ENCODE results near the gene CAMTA1. TPM values are rescaled to one million over a fixed set of nuclear protein-coding genes. Genes with fewer than 3 reads are reported as not detected.

The CAMTA1 gene
- total and polyA plus RNA-seq, 3 experiments from 2014 or later = 60.2 to 79.0 (median 61.7) TPM

DNA sequence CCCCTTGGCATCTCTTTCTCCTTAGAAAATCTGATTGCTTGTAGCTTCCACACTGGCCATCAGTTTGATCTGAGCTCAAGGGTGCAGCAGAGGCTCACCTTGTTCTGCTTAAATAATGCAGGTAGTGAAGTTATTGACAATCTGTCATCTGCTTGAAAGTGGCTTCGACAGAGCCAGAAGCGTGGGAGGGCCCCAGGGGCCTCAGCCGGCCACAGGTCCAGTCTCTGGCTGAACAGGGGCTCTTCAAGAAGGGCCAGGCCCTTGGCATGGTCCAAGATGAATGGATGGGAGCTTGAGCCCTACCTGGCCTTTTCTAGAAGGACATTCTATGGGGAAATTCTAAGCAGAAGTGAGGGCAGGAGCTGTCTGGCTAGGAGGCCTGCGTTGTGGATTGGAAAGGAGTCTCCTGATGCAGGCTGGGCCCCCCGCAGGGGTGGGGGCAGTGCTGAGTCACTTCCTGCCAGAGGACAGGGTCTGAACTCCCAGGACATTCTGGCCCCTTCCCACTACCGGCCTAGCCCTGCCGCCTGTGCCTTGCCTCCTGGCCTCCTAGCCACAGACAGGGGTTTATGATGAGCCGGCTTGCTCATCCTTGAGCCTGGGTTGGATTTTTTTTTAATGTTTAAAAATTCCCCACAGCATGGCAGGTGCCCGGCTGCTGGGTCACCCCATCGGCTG lies 823.5 kb downstream of the CAMTA1 start:
- H3K4me3 ChIP-seq (ENCODE audit: low read length) = no peak overlapping the region
- H3K9me3 ChIP-seq (ENCODE audit: low read length) = no peaks in the 10 kb centered on the region
- H3K36me3 ChIP-seq (ENCODE audit: insufficient read depth, low read length) = no peaks in the 10 kb centered on the region
- peaks cover 0 to 2% (median 0%) of the 10 kb centered on the region in 5 donors for H3K9me3 Mint-ChIP-seq
- peaks cover 7 to 40% of the 10 kb centered on the region in 2 donors for H3K27me3 Mint-ChIP-seq
- DNase-seq = peak in 1 of 5 donors; percentile 31
- peaks cover 6% of the 10 kb centered on the region for H3K27me3 ChIP-seq (ENCODE audit: insufficient read depth, low read length, poor library complexity, severe bottlenecking)
- no peaks in the 10 kb centered on the region for H3K4me1 ChIP-seq (ENCODE audit: insufficient read depth, low read length)
- no peak overlapping the region for H3K27ac ChIP-seq (ENCODE audit: low read depth, low read length)
- H3K27ac Mint-ChIP-seq = no peak overlapping the region
- H3K4me1 Mint-ChIP-seq = no peaks in the 10 kb centered on the region
- no peak overlapping the region for H3K4me3 Mint-ChIP-seq
- ChIA-PET POLR2A (no interaction called here), CTCF (no interaction called here)
- no peaks in the 10 kb centered on the region for H3K36me3 Mint-ChIP-seq

DNA sequence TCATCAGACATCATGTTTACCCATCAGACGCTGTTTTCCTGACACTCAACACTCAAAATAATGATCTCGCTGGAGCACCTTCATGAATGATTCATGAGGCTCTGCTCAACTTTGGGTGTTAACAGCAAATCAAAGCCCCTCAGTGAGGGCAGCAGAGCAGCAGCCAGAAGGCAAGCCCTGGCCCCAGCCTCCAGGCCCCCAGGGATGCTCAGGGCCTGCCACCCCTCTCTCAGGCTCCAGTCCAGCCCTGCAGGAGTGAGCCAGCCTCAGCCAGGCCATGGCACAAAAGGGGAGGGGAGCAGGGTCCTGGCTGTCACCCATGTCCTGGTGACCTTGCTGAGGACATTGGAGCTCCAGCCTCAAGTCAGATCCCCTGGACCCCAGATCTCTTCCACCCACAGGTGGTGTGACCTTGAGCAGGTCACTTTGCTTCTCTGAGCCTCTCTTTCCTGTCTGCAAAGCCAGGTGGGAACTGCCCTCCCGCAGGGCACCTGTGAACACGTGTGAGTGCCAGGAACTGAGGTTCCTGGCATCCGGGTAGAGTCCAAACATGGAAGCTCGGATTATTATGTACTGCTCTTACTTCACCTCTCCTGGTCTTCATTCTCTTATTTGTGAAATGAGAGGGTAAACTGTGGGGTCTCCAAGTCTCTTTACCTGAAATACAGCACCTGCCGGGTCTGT lies 824.2 kb downstream of the CAMTA1 start:
- H3K36me3 ChIP-seq (ENCODE audit: insufficient read depth, low read length) = no peaks in the 10 kb centered on the region
- peaks cover 7 to 40% of the 10 kb centered on the region in 2 donors for H3K27me3 Mint-ChIP-seq
- peaks cover 6% of the 10 kb centered on the region for H3K27me3 ChIP-seq (ENCODE audit: insufficient read depth, low read length, poor library complexity, severe bottlenecking)
- H3K27ac Mint-ChIP-seq = peak overlapping the region in 1 of 8 donors; percentile 9
- no peaks in the 10 kb centered on the region for H3K36me3 Mint-ChIP-seq
- no peak overlapping the region for H3K4me3 Mint-ChIP-seq
- peak in 1 of 5 donors; percentile 19 for DNase-seq
- POLR2A ChIA-PET = no interaction called here
- CTCF ChIA-PET = no interaction called here
- no peak overlapping the region for H3K4me3 ChIP-seq (ENCODE audit: low read length)
- peaks cover 0 to 1% (median 0%) of the 10 kb centered on the region in 5 donors for H3K9me3 Mint-ChIP-seq
- no peak overlapping the region for H3K27ac ChIP-seq (ENCODE audit: low read depth, low read length)
- H3K4me1 Mint-ChIP-seq = no peaks in the 10 kb centered on the region
- H3K4me1 ChIP-seq (ENCODE audit: insufficient read depth, low read length) = no peaks in the 10 kb centered on the region
- no peaks in the 10 kb centered on the region for H3K9me3 ChIP-seq (ENCODE audit: low read length)

DNA sequence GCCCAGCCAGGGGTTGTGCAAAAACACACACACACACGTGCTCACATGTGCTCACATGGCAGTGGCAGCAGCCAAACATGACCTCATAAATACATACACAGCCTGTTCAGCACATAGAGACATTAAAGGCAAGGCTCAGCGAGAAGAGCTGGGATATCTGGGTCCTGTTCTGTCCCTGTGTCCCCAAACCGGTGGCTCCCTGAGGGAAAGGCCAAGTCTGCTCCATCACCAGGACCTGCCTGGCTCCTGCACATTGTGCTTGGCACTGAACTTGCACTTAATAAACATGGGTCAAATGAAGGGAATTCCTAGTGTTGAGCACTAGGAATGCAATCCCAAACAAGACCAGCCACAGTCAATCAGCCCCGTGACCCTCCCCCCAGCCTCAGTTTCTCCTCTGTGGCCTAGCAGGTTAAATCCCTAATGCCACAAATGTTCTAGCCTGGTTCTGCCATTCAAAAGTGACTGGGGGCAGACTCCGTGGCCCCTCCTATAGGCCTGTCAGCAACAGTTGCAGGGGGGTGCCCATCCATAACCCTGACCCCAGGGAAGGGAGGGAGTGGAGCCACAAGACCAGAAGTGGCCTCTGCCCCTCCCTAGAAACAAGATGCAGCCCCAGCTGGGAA lies 825.0 kb downstream of the CAMTA1 start:
- Mint-ChIP-seq H3K4me1 (no peaks in the 10 kb centered on the region), H3K27ac (peak overlapping the region in 1 of 8 donors; percentile 9), H3K36me3 (no peaks in the 10 kb centered on the region), H3K4me3 (no peak overlapping the region), H3K9me3 (peaks cover 0 to 2% (median 0%) of the 10 kb centered on the region in 5 donors), H3K27me3 (peaks cover 10 to 40% of the 10 kb centered on the region in 2 donors)
- H3K9me3 ChIP-seq (ENCODE audit: low read length) = no peaks in the 10 kb centered on the region
- H3K4me1 ChIP-seq (ENCODE audit: insufficient read depth, low read length) = no peaks in the 10 kb centered on the region
- ChIA-PET CTCF (no interaction called here), POLR2A (no interaction called here)
- H3K27ac ChIP-seq (ENCODE audit: low read depth, low read length) = no peak overlapping the region
- no peaks in the 10 kb centered on the region for H3K36me3 ChIP-seq (ENCODE audit: insufficient read depth, low read length)
- peaks cover 6% of the 10 kb centered on the region for H3K27me3 ChIP-seq (ENCODE audit: insufficient read depth, low read length, poor library complexity, severe bottlenecking)
- no peak overlapping the region for H3K4me3 ChIP-seq (ENCODE audit: low read length)
- DNase-seq = peak in 1 of 5 donors; percentile 8

- DNase-seq = no peak
- no peaks in the 10 kb centered on the region for H3K9me3 ChIP-seq (ENCODE audit: low read length)
- H3K4me3 ChIP-seq (ENCODE audit: low read length) = no peak overlapping the region
- peaks cover 10 to 40% of the 10 kb centered on the region in 2 donors for H3K27me3 Mint-ChIP-seq
- H3K4me1 ChIP-seq (ENCODE audit: insufficient read depth, low read length) = no peaks in the 10 kb centered on the region
- POLR2A ChIA-PET = no interaction called here
- no peaks in the 10 kb centered on the region for H3K36me3 Mint-ChIP-seq
- peaks cover 4% of the 10 kb centered on the region for H3K27me3 ChIP-seq (ENCODE audit: insufficient read depth, low read length, poor library complexity, severe bottlenecking)
- H3K4me3 Mint-ChIP-seq = no peak overlapping the region
- H3K27ac ChIP-seq (ENCODE audit: low read depth, low read length) = no peak overlapping the region
- H3K4me1 Mint-ChIP-seq = no peaks in the 10 kb centered on the region
- no peaks in the 10 kb centered on the region for H3K36me3 ChIP-seq (ENCODE audit: insufficient read depth, low read length)
- H3K9me3 Mint-ChIP-seq = peaks cover 0 to 2% (median 0%) of the 10 kb centered on the region in 5 donors
- CTCF ChIA-PET = no interaction called here
- no peak overlapping the region for H3K27ac Mint-ChIP-seq
Measured at GRCh38 chr1:7610936-7611335, 825.7 kb downstream of the CAMTA1 start.

- peak in 1 of 5 donors; percentile 21 for DNase-seq
- H3K4me1 Mint-ChIP-seq = no peaks in the 10 kb centered on the region
- peaks cover 0 to 2% (median 0%) of the 10 kb centered on the region in 5 donors for H3K9me3 Mint-ChIP-seq
- Histone ChIP-seq H3K27ac (ENCODE audit: low read depth, low read length) (no peak overlapping the region), H3K9me3 (ENCODE audit: low read length) (no peaks in the 10 kb centered on the region), H3K4me3 (ENCODE audit: low read length) (no peak overlapping the region), H3K27me3 (ENCODE audit: insufficient read depth, low read length, poor library complexity, severe bottlenecking) (peaks cover 3% of the 10 kb centered on the region), H3K36me3 (ENCODE audit: insufficient read depth, low read length) (no peaks in the 10 kb centered on the region), H3K4me1 (ENCODE audit: insufficient read depth, low read length) (no peaks in the 10 kb centered on the region)
- H3K4me3 Mint-ChIP-seq = no peak overlapping the region
- H3K36me3 Mint-ChIP-seq = no peaks in the 10 kb centered on the region
- CTCF ChIA-PET = no interaction called here
- POLR2A ChIA-PET = no interaction called here
- peaks cover 13 to 35% of the 10 kb centered on the region in 2 donors for H3K27me3 Mint-ChIP-seq
- H3K27ac Mint-ChIP-seq = no peak overlapping the region
Measured at GRCh38 chr1:7611421-7612010, 826.3 kb downstream of the CAMTA1 start.

DNA sequence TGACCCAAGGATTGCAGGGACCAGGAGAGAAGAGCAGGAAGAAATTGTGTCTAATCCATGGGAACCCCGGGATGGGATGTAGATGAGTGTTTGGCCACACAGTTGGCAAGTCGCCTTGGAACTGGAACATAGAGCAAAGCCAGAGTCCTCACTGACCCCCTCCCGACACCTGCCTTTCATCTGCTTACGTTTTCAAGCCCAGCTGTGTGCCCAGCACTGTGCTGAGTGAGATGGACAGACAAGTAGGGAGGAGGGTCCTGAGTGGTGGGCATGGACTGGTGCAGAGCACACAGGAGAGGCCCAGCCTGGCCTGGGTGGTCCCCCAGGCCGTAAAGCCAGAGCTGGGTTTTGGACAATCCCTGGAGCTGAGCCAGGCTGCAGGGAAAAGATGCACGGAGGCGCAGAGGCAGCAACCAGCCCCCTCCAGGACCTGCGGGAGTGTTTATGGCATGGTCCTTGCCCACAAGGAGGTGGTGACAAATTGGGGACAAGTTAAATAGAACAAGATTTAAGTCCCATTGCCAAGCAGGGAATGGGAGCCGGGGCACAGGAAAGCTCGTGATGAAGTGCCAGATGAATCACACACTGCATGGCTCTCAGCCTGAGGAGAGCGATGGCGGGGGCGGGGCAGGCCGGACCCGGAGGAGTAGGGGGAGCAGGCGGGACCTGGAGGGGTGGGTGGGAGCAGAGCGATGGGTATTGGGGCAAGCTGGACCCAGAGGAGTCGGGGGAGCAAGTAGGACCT lies 828.0 kb downstream of the CAMTA1 start:
- peak in 1 of 5 donors; percentile 35 for DNase-seq
- CTCF ChIA-PET = no interaction called here
- POLR2A ChIA-PET = no interaction called here
- Mint-ChIP-seq H3K4me3 (no peak overlapping the region), H3K9me3 (peaks cover 0 to 2% (median 0%) of the 10 kb centered on the region in 5 donors), H3K27me3 (peaks cover 15 to 27% of the 10 kb centered on the region in 2 donors), H3K27ac (peak overlapping the region in 1 of 8 donors; percentile 23), H3K36me3 (no peaks in the 10 kb centered on the region), H3K4me1 (no peaks in the 10 kb centered on the region)
- H3K4me1 ChIP-seq (ENCODE audit: insufficient read depth, low read length) = no peaks in the 10 kb centered on the region
- H3K27ac ChIP-seq (ENCODE audit: low read depth, low read length) = no peak overlapping the region
- no peak overlapping the region for H3K4me3 ChIP-seq (ENCODE audit: low read length)
- no peaks in the 10 kb centered on the region for H3K36me3 ChIP-seq (ENCODE audit: insufficient read depth, low read length)
- H3K9me3 ChIP-seq (ENCODE audit: low read length) = no peaks in the 10 kb centered on the region
- peaks cover under 1% of the 10 kb centered on the region for H3K27me3 ChIP-seq (ENCODE audit: insufficient read depth, low read length, poor library complexity, severe bottlenecking)

GRCh38 chr1:7613851-7614205 lies 828.6 kb downstream of the CAMTA1 start:
- CTCF ChIA-PET = no interaction called here
- H3K36me3 ChIP-seq (ENCODE audit: insufficient read depth, low read length) = no peaks in the 10 kb centered on the region
- Mint-ChIP-seq H3K27ac (no peak overlapping the region), H3K4me3 (no peak overlapping the region), H3K4me1 (no peaks in the 10 kb centered on the region), H3K9me3 (peaks cover 0 to 2% (median 0%) of the 10 kb centered on the region in 5 donors), H3K27me3 (peaks cover 15 to 28% of the 10 kb centered on the region in 2 donors), H3K36me3 (no peaks in the 10 kb centered on the region)
- peak in 1 of 5 donors; percentile 24 for DNase-seq
- H3K27me3 ChIP-seq (ENCODE audit: insufficient read depth, low read length, poor library complexity, severe bottlenecking) = no peaks in the 10 kb centered on the region
- POLR2A ChIA-PET = no interaction called here
- H3K4me3 ChIP-seq (ENCODE audit: low read length) = no peak overlapping the region
- no peak overlapping the region for H3K27ac ChIP-seq (ENCODE audit: low read depth, low read length)
- no peaks in the 10 kb centered on the region for H3K9me3 ChIP-seq (ENCODE audit: low read length)
- H3K4me1 ChIP-seq (ENCODE audit: insufficient read depth, low read length) = no peaks in the 10 kb centered on the region

All from CD8-positive, alpha-beta memory T cell (primary cell).